ENCODE results near the gene ATP8A1.

- peak; percentile 58 for TF ChIP-seq SPI1 (IDR thresholded peaks at IDR 0.05; ENCODE audit: low read depth, low read length)
- no peak for TF ChIP-seq POLR2AphosphoS5 (IDR thresholded peaks at IDR 0.05; ENCODE audit: low read depth, low read length)
- no peak for TF ChIP-seq POLR2A (IDR thresholded peaks at IDR 0.05; ENCODE audit: low read depth, low read length)
Measured at GRCh38 chr4:42416017-42416416, 240.9 kb downstream of the ATP8A1 start.
